ENCODE data around the gene C22orf42.
A peak's percentile ranks its signal among the peaks of the same experiment; 100 is the strongest.

Gene C22orf42

DNA sequence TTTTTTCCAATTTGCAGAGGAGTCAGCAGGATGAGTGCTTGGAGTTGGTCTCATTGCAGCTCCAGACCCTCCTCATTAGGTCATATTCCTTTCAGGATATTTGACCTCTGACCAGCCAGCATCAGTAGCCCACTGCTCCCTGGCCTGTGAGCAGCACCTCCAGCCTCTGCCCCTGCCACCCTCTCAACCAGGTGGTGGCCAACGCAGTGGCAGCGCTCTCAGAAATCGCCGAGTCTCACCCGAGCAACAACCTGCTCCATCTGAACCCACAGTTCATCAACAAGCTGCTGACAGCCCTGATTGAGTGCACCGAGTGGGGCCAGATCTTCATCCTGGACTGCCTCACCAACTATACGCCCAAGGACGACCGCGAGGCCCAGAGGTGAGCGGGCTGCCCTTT lies 27.0 kb downstream of the C22orf42 start:
- Histone ChIP-seq H3K27me3 (ENCODE audit: insufficient read depth, low read depth) (no peaks in the 10 kb centered on the region), H4K20me1 (ENCODE audit: insufficient read depth) (no peaks in the 10 kb centered on the region), H3K9ac (no peak overlapping the region), H3K36me3 (ENCODE audit: insufficient read depth) (no peaks in the 10 kb centered on the region), H3K4me2 (no peak overlapping the region), H3K4me1 (ENCODE audit: low read depth, poor library complexity, severe bottlenecking) (no peaks in the 10 kb centered on the region), H3K27ac (no peak overlapping the region), H3K4me3 (IDR thresholded peaks at IDR 0.05; ENCODE audit: insufficient read depth, low read depth, low read length) (no peak overlapping the region), H3K79me2 (ENCODE audit: insufficient read depth, low read depth) (no peaks in the 10 kb centered on the region), H2AFZ (ENCODE audit: low read depth) (no peak overlapping the region)
- TF ChIP-seq CTCF (conservative IDR thresholded peaks at IDR 0.05; ENCODE audit: low read depth, low read length) = no peak

DNA sequence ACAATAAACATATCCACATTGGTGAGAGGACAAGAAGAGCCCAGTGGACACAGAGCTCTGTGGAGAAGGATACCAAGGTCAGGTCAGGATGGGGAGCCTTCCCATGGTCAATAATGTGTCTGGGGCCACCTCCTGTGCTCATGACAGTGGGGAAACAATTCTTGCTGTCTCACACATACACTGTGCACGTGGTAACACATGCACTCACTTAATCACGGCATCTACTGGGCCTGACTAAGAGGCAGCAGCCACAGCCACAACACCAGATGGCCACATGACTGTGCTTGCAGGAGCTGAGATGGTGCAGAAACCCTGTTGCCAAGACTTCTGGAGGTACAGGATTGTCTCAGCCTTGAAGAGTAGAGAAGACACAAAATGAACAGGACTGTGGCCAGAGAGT lies 28.6 kb downstream of the C22orf42 start:
- Histone ChIP-seq H3K9ac (no peak overlapping the region), H2AFZ (ENCODE audit: low read depth) (no peak overlapping the region), H3K4me1 (ENCODE audit: low read depth, poor library complexity, severe bottlenecking) (no peaks in the 10 kb centered on the region), H3K4me2 (no peak overlapping the region), H3K27me3 (ENCODE audit: insufficient read depth, low read depth) (no peaks in the 10 kb centered on the region), H3K27ac (no peak overlapping the region), H3K4me3 (IDR thresholded peaks at IDR 0.05; ENCODE audit: insufficient read depth, low read depth, low read length) (no peak overlapping the region), H4K20me1 (ENCODE audit: insufficient read depth) (no peaks in the 10 kb centered on the region), H3K79me2 (ENCODE audit: insufficient read depth, low read depth) (no peaks in the 10 kb centered on the region), H3K36me3 (ENCODE audit: insufficient read depth) (no peaks in the 10 kb centered on the region)
- TF ChIP-seq CTCF (conservative IDR thresholded peaks at IDR 0.05; ENCODE audit: low read depth, low read length) = no peak

DNA sequence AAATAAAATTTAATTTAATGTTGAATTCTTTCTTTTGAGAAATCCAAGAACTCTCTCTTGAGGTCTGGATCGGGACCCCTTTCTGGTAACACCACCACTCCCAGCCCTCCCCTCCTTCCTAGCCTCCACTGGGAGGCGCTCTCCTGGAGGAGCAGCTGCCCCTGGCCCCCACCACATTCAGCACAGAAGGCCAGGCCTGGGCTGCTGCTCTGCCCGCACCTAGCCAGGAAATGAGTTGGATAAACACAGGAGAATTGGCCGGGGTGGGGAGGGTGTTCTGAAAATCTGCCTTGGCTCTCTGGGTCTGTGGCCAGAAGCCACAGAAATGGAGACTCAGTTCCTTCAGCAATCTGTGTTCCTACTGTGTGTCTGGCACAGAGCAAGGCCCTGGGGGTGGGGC lies 31.2 kb downstream of the C22orf42 start:
- Histone ChIP-seq H3K79me2 (ENCODE audit: insufficient read depth, low read depth) (no peaks in the 10 kb centered on the region), H3K27ac (no peak overlapping the region), H3K4me1 (ENCODE audit: low read depth, poor library complexity, severe bottlenecking) (no peaks in the 10 kb centered on the region), H3K27me3 (ENCODE audit: insufficient read depth, low read depth) (no peaks in the 10 kb centered on the region), H3K36me3 (ENCODE audit: insufficient read depth) (no peaks in the 10 kb centered on the region), H3K4me3 (IDR thresholded peaks at IDR 0.05; ENCODE audit: insufficient read depth, low read depth, low read length) (no peak overlapping the region), H4K20me1 (ENCODE audit: insufficient read depth) (no peaks in the 10 kb centered on the region), H3K4me2 (no peak overlapping the region), H2AFZ (ENCODE audit: low read depth) (no peak overlapping the region), H3K9ac (no peak overlapping the region)
- no peak for TF ChIP-seq CTCF (conservative IDR thresholded peaks at IDR 0.05; ENCODE audit: low read depth, low read length)

DNA sequence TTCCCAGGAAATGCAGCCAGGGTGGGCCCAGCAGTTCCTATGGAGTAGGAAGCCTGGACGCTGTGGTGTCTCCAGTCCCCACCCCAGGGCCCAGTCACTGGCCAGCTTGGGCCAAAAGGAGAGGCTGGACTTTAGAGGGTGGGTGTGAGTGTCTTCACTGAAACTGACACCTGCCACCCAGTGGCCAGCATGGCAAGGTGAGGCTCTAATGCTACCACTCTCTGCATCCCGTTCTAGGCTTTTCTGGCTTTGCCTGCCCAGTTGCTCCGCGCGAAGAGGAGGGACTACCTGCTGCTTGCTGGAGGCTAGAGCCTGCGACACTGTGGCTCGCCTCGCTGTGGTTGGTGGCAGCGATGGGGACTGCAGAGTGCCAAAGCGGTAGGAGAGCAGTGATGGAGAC lies 35.4 kb downstream of the C22orf42 start:
- H3K4me3 ChIP-seq (IDR thresholded peaks at IDR 0.05; ENCODE audit: insufficient read depth, low read depth, low read length) = no peak overlapping the region
- TF ChIP-seq CTCF (conservative IDR thresholded peaks at IDR 0.05; ENCODE audit: low read depth, low read length) = 0 out of 2 replicates have a peak, but pooled peaks have one; percentile 11
- no peak overlapping the region for H3K4me2 ChIP-seq
- H3K9ac ChIP-seq = no peak overlapping the region
- no peaks in the 10 kb centered on the region for H3K79me2 ChIP-seq (ENCODE audit: insufficient read depth, low read depth)
- no peaks in the 10 kb centered on the region for H3K27me3 ChIP-seq (ENCODE audit: insufficient read depth, low read depth)
- H3K27ac ChIP-seq = no peak overlapping the region
- no peaks in the 10 kb centered on the region for H3K36me3 ChIP-seq (ENCODE audit: insufficient read depth)
- H3K4me1 ChIP-seq (ENCODE audit: low read depth, poor library complexity, severe bottlenecking) = no peaks in the 10 kb centered on the region
- H2AFZ ChIP-seq (ENCODE audit: low read depth) = no peak overlapping the region
- no peaks in the 10 kb centered on the region for H4K20me1 ChIP-seq (ENCODE audit: insufficient read depth)

Measured in KMS-11 (cell line).